Measurements from ENCODE around the gene COMMD1. TPM values are rescaled to one million over a fixed set of nuclear protein-coding genes. Genes with fewer than 3 reads are reported as not detected.

Gene COMMD1
- total RNA-seq, 6 donors from 2014 or later, result 27.0 to 59.7 (median 35.6) TPM

- TF ChIP-seq EP300 (IDR thresholded peaks at IDR 0.05) (no peak), POLR2A (IDR thresholded peaks at IDR 0.05) (no peak), POLR2AphosphoS5 (IDR thresholded peaks at IDR 0.05) (no peak)
- TF ChIP-seq, protein P1, sequence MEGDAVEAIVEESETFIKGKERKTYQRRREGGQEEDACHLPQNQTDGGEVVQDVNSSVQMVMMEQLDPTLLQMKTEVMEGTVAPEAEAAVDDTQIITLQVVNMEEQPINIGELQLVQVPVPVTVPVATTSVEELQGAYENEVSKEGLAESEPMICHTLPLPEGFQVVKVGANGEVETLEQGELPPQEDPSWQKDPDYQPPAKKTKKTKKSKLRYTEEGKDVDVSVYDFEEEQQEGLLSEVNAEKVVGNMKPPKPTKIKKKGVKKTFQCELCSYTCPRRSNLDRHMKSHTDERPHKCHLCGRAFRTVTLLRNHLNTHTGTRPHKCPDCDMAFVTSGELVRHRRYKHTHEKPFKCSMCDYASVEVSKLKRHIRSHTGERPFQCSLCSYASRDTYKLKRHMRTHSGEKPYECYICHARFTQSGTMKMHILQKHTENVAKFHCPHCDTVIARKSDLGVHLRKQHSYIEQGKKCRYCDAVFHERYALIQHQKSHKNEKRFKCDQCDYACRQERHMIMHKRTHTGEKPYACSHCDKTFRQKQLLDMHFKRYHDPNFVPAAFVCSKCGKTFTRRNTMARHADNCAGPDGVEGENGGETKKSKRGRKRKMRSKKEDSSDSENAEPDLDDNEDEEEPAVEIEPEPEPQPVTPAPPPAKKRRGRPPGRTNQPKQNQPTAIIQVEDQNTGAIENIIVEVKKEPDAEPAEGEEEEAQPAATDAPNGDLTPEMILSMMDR (IDR thresholded peaks at IDR 0.05), result no peak
- ATAC-seq (ENCODE audit: low FRiP score in 2 of 2) (no peak), DNase-seq (no peak)
- Histone ChIP-seq H3K4me1 (peaks cover 4 to 16% (median 9%) of the 10 kb centered on the region in 4 donors), H3K27me3 (no peaks in the 10 kb centered on the region), H3K36me3 (no peaks in the 10 kb centered on the region), H3K9me3 (no peaks in the 10 kb centered on the region), H3K27ac (no peak overlapping the region), H3K4me3 (no peak overlapping the region)
- WGBS, 2 donors, result 50 to 69% methylated on average over 4 of the region's 4 CpGs
Observed at GRCh38 chr2:62180975-62181374, 275.5 kb downstream of the COMMD1 start.

DNA sequence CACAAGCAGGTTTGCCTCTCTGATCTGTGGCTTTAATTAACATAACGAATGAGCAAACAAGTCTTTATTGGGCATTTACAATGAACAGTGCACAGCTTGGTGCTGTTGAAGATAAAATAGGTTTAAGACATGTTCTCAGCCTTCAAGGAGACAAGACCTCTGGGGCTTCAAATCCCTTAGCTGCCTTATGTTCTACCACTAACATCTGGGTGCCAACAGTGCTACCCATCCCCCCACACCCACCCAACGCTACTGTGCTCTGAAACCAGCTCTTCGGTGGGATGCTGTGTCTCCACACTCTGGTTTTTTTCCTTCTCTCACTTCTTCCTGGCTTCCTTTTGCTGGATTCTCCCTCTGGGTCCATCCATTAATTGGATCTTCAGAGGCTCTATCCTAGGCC is 276.4 kb downstream of the COMMD1 start:
- Histone ChIP-seq H3K27ac (no peak overlapping the region), H3K9me3 (no peaks in the 10 kb centered on the region), H3K27me3 (no peaks in the 10 kb centered on the region), H3K4me3 (no peak overlapping the region), H3K36me3 (no peaks in the 10 kb centered on the region), H3K4me1 (peaks cover 4 to 16% (median 10%) of the 10 kb centered on the region in 4 donors)
- DNase-seq, result no peak
- WGBS, 2 donors, result 89 to 90% methylated on average over 3 of the region's 3 CpGs
- ATAC-seq (ENCODE audit: low FRiP score in 2 of 2), result no peak
- no peak for TF ChIP-seq POLR2A (IDR thresholded peaks at IDR 0.05)
- TF ChIP-seq, protein P1 (IDR thresholded peaks at IDR 0.05), result no peak
- no peak for TF ChIP-seq POLR2AphosphoS5 (IDR thresholded peaks at IDR 0.05)
- no peak for TF ChIP-seq EP300 (IDR thresholded peaks at IDR 0.05)

- no peaks in the 10 kb centered on the region for H3K9me3 ChIP-seq
- H3K4me1 ChIP-seq, result peaks cover 0 to 10% (median 7%) of the 10 kb centered on the region in 4 donors
- no peaks in the 10 kb centered on the region for H3K27me3 ChIP-seq
- TF ChIP-seq, protein P1 (IDR thresholded peaks at IDR 0.05), result no peak
- TF ChIP-seq POLR2AphosphoS5 (IDR thresholded peaks at IDR 0.05) (no peak), POLR2A (IDR thresholded peaks at IDR 0.05) (no peak), EP300 (IDR thresholded peaks at IDR 0.05) (no peak)
- no peak for DNase-seq
- H3K4me3 ChIP-seq, result no peak overlapping the region
- 74 to 90% methylated on average over 3 of the region's 3 CpGs for WGBS, 2 donors
- no peaks in the 10 kb centered on the region for H3K36me3 ChIP-seq
- ATAC-seq (ENCODE audit: low FRiP score in 2 of 2), result no peak
- H3K27ac ChIP-seq, result no peak overlapping the region
Observed at GRCh38 chr2:62184512-62185230, 279.2 kb downstream of the COMMD1 start.

Small RNA genes lying within 50 kb of the gene (small RNA-seq; reads per million reads assigned to genes)
- gene RF00019, result 0 reads per million in 4 donors

Other genes with a start within 250 kb of the COMMD1 start
- 1 to 10 TPM; 1.7 to 7.2 (median 2.7) TPM for gene FAM161A, start 51.6 kb upstream of the COMMD1 start, total RNA-seq
- 10 to 100 TPM; 27.0 to 92.7 (median 66.8) TPM for gene CCT4, start 17.0 kb upstream of the COMMD1 start, total RNA-seq